ENCODE measurements around the gene ZNF770.
"Not testable (repeated sequence)": the region's sequence is repeated elsewhere in the genome, so short reads cannot be mapped to it uniquely, and the experiment has no call there.

Gene ZNF770

GRCh38 chr15:34984889-34985630, 3.0 kb downstream of the ZNF770 start:
- DNase-seq (ENCODE audit: low read depth) = peak; percentile 76
- TF ChIP-seq CTCF (conservative IDR thresholded peaks at IDR 0.05; ENCODE audit: low read depth, low read length) = no peak
- H3K4me3 ChIP-seq (ENCODE audit: low read depth, low read length) = peak overlapping the region; percentile 4

GRCh38 chr15:34976743-34977142, 11.3 kb downstream of the ZNF770 start:
- H3K4me3 ChIP-seq (ENCODE audit: low read depth, low read length) = no peak overlapping the region
- no peak for DNase-seq (ENCODE audit: low read depth)
- TF ChIP-seq CTCF (conservative IDR thresholded peaks at IDR 0.05; ENCODE audit: low read depth, low read length) = no peak

- TF ChIP-seq CTCF (conservative IDR thresholded peaks at IDR 0.05; ENCODE audit: low read depth, low read length) = no peak
- H3K4me3 ChIP-seq (ENCODE audit: low read depth, low read length) = no peak overlapping the region
- DNase-seq (ENCODE audit: low read depth) = no peak
These were observed 12.0 kb downstream of the ZNF770 start for GRCh38 chr15:34976073-34976472.

GRCh38 chr15:34973512-34973911, 14.6 kb downstream of the ZNF770 start:
- no peak for DNase-seq (ENCODE audit: low read depth)
- H3K4me3 ChIP-seq (ENCODE audit: low read depth, low read length) = no peak overlapping the region
- no peak for TF ChIP-seq CTCF (conservative IDR thresholded peaks at IDR 0.05; ENCODE audit: low read depth, low read length)

- DNase-seq (ENCODE audit: low read depth) = not testable (repeated sequence)
- peak overlapping the region; percentile 98 for H3K4me3 ChIP-seq (ENCODE audit: low read depth, low read length)
These were observed 17.9 kb downstream of the ZNF770 start for GRCh38 chr15:34970098-34970643.

- TF ChIP-seq CTCF (conservative IDR thresholded peaks at IDR 0.05; ENCODE audit: low read depth, low read length) = peak; percentile 88
- DNase-seq (ENCODE audit: low read depth) = peak; percentile 99
- peak within 1 kb of the TSS; percentile 98 for H3K4me3 ChIP-seq (ENCODE audit: low read depth, low read length)
These were observed 18.6 kb downstream of the ZNF770 start, which contains the start of gene AQR for GRCh38 chr15:34969340-34970097. Gene AQR, minus strand, starts transcription at chr15:34969742. Its CDS starts 129 bp downstream, at chr15:34969613.

GRCh38 chr15:34964277-34964676, 23.8 kb downstream of the ZNF770 start:
- TF ChIP-seq CTCF (conservative IDR thresholded peaks at IDR 0.05; ENCODE audit: low read depth, low read length) = no peak
- DNase-seq (ENCODE audit: low read depth) = no peak
- no peak overlapping the region for H3K4me3 ChIP-seq (ENCODE audit: low read depth, low read length)
